Globus pallidus (tissue), 1 donor: ENCODE results near the gene RGS3.
A peak's percentile ranks its signal among the peaks of the same experiment; 100 is the strongest.

Experiments used
- DNase-seq: peaks from one replicate; pipeline ENCODE4 v3.0.0-alpha.2; 2015; ENCODE audit warnings: low spot score

Gene RGS3

DNA sequence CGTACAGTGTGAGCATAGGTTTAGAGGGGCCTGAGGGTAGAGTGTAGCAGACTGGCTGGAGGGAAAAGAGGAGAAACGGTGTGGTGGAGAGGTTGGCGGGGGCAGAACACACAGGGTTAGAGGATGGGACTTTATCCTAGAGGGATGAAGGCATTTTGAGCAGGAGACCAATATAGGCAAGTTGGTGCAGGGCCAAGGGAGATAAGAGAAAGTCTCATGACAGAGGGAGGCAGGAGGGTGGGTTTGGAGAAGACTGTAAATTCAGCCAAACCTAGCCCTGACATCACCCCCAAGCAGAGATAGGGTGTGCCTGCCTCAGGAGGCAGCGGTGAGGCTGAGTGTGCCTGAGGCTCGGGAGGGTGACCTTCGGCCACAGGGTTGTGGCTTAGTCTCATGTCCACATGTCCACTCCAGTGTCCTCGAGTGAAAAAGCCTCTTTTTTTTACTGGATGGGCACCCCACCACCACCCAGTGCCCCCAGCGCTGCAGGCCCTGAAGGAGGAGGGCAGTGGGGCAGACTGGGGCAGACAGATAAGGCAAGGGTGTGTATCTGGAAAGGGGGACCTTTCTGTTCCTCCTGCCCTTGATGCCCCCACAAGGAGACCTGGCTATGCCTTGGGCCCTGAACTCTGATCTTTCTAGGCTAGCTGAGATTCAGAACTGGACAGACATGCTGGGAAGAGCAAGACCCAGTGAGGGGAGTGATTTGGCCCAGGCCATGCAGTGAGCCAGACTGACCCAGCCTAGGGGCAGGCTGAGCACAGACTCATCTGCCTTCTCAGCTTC, 108.7 kb downstream of the RGS3 start:
- DNase-seq: no peak

DNA sequence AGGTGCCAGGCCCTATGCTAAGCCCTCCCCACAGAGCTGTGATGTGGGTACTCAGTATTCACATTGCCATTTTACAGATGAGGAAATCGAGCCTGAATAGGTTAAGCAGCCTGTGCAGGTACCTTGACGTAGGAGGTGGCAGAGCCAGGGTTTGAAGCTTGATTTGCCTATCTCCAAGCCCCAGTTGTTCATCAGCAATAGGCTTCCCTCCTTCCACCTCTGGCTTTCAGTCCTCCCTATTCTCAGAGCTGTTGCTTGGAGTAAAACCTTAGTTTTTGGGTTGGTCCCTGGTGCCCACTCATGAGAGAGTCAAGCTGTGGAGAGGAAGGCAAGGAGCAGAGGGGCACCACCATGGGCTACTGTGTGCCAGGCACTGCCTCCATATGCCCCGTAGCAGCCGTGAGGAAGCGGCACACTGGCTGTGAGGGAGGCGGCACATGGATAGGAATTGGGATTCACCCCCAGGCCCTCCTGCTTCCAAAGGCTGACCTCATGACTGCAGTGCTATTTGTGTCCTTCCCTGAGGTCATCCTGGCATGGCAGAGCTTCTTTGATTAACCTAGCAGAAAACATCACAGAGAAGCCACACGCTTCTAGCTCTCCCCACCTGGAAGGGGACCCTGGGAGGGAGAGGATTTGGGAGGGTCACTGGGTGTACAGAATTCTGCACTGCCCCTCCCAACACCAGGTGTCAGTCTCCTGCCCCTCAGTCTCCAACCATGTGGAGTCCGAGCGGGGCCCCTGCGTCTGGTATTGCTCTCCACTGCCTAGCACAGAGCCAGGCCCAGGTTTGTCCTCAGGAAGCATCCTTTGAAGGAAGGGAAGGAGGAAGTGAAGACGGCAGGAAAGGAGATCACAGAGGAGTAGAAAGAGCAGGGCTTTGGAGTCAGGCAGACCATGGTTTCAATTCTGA, 109.8 kb downstream of the RGS3 start:
- no peak for DNase-seq

DNA sequence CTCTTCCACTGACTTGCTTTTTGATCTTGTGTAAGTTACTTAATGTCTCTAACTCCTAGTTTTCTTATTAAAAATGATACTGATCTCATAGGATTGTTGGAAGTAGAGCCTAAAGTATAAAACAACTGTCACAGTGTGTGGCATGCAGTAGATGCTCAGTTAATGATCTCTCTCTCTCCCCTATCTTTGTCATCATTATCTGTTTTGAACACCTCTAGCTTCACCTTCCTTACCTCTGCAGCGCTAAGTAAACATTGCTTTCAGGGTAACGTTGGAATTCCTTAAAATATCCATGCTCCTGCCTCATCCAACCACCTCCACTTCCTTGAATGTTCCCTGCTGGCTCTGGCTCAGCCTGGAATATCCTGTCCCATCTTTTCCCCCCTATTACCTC, 110.4 kb downstream of the RGS3 start:
- no peak for DNase-seq

DNA sequence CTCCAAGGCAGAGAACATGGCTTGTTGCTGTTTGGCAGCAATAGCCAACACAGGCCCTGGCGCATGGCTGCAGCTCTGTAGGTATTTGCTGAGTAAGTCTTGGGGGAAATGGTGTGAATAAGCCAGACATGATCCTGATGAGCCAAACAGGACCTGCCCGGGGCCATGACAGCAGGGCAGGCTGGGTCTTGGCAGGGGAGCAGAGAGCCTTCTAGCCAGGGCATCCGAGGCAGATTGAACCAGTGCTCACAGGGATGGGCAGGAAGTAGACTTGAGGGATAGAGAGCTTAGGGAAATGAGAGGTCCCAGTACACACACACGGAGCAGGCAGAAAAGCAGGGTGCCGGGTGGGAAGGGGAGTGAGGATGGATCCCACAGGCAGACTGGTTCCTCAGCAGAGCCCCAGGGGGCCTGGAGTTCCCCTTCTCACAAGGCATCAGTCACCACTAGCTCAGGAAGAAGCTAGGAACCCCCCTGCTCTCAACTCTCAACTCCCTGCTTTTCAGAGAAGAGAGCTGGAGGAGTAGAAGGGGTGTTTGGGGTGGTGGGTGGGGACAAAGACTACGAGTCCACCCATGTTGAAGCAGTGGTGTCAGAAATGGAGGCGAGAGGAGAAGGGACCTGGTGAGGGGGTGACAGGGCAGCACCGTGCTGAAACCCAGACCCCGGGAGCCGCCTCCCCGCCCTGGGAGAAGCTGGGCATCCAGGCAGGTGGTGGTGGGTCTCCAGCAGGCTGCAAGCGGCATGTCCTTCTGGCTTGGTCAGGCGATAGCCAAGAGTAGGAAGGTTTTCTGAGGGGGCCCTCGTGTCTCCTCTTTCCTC, 111.1 kb downstream of the RGS3 start:
- DNase-seq: no peak

DNA sequence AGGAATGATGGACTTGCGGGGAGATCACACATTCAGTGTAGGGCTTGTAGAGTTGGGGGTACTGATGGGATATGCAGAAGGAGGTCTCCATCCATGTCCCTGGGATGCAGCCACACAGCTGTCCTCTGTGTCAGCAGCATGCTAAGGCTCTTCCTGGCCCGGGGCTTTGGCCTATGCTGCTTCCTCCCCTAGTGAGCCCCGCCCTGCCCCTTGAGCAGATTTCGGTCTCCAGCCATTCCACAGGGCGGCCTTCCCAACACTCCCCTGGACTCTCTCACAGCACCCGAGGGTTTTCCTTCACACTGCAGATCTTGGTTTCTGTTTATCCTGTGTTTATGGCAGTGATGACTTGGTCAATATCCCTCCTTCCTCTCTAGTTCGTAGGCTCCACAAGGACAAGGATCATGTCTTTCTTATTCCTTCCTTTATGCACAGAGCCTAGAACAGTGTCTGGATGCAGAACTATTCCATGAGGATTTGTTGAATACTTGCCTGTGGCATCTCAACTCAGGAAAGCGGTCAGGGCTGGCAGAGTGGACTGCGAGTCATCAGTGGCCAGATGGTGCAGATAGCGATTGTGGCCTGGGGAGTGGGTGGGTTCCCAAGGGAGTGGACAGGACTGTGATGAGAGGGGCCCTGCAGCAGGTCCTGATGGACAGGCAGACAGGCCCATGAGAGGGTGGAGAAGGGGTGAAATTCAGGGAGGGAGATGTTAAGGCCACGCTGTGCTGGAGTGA, 114.2 kb downstream of the RGS3 start:
- DNase-seq: no peak

DNA sequence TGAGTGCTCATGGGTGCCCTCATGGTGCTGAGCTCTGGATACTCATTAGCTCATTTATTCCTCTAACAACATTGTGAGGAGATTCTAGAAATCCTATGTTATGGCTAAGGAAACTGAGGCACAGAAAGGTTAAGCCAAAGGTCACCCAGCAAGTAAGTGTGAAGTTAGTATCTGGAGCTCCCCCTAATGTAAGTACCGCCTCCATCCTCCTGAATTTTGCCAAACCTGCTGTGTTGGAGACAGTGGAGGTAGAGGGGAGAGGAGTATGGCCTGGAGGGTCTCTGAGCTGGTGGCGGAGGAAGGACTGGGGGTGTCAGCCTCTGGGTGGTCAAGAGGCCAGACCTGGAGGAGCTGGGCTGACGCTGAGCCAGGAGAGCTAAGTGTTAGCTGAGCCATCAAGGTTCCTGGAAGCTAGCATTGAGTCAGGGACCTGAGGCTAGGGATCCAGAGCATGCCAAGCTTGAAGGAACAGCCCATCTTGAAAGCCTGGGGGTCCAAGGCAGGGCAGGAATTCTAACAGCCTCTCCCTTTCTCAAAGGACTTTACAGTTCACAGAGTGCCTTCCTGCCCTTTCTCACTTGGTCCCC, 114.8 kb downstream of the RGS3 start:
- no peak for DNase-seq

DNA sequence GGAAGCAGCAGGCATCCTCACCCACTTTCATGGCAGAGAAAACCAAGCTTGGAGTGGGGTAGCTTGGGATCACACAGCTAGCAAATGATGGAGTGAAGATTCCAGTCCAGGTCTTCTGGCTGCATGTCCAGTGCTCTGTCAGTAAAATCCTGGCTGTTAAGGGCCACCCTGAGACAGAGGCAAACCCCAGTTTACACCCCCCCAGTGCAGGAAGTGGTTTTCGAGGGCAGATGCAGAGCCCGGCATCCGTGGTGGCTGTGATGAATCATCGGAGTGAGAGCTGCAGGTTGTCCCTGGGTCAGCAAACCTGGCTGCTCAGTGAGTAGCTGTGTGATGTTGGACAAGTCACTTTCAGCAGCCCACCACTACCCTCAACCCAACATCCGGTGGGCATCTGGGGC, 115.4 kb downstream of the RGS3 start:
- DNase-seq: no peak

DNA sequence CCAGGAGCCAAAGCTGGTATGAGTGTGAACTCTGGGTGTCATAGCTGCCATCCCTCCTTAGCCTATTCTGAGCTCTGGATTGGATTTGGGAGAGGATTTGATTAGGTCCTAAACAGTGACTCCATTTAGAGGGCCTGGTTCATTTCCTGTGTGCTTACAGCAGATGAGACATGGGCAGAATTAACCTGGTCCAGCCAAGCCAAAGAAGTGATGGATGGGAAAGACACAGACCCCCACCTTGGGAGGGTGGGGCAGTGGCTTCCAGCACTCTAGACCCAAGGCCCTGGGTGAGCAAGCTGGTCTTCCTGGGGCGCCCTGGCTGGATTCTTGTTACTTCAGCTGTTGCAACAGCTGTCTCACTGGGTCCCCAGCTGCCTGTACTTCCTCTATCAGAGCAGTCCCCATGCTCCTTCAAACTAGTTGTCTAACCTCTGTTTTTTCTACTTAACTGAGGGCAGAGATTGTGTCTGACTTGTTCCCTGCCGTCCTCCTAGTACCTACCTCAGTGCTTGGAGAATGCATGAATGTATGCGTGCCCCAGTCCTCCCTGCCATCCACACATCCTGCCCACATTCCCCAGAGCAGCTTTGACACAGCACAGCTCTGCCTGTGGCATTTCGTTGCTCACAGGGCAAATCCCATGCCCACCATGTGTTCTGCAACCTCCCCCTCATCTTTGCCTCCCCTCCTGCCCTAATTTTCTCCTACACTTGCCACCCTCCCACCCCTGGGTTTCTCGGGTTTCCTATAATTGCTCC, 115.9 kb downstream of the RGS3 start:
- DNase-seq: peak; percentile 51

DNA sequence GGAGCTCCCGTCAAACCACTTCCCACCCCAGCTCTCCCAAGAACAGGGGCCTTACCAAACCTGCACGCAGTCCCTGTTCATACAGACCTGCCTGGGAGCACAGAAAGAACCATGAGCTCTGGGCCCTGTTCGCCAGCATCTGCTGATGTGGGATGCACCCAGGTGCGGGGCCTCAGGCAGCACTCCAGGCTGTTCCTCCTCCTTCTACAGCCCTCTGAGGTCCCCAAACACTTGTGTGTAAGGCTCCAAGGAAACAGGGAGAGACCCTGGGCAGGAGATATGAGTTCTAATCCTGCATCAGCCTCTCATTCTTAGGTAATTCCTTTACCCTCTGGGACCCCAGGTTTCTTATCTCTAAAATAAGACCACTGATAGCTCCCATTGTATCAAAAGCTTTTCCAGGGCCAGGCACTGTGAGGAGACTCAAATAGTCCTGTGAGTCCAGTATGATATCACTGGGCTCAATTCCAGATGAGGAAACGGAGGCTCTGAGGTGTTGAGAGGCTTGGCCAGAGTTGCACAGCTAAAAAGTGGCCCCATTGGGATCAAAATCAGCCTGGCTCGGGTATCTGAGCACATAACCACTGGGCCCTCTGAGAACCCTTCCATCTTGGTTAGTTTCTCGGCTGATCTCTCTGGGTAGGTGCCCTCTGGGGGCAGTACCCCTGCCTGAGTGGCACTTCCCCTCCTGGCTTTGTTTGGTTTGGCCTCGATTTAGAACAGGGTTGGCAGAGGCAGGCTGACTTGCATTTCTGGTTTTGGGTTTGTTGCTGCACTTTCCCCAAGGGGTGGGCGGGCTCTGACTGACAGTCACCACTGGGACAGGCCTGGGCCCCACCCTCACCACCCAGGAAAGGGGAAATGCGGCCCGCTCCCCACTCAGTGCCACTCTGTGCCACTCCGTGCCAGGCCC, 116.8 kb downstream of the RGS3 start:
- DNase-seq: peak; percentile 75

DNA sequence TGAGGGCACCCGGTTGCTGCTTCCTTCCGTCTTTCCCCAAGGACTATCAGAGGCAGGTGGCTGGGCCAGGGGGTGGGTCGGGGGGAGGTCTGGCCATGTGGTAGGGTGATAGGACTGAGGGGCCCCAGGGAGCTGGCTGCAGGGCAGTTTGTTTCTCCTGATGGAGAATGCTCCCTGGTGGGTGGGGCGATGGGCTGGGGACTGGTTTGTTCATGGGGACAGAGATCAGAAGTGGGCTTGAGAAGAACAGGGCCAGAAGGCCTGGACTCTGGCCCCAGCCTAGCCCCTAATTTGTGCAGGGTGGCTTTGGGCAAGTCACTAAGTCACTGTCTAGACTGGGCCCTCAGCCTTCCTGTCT, 117.4 kb downstream of the RGS3 start:
- DNase-seq: no peak

DNA sequence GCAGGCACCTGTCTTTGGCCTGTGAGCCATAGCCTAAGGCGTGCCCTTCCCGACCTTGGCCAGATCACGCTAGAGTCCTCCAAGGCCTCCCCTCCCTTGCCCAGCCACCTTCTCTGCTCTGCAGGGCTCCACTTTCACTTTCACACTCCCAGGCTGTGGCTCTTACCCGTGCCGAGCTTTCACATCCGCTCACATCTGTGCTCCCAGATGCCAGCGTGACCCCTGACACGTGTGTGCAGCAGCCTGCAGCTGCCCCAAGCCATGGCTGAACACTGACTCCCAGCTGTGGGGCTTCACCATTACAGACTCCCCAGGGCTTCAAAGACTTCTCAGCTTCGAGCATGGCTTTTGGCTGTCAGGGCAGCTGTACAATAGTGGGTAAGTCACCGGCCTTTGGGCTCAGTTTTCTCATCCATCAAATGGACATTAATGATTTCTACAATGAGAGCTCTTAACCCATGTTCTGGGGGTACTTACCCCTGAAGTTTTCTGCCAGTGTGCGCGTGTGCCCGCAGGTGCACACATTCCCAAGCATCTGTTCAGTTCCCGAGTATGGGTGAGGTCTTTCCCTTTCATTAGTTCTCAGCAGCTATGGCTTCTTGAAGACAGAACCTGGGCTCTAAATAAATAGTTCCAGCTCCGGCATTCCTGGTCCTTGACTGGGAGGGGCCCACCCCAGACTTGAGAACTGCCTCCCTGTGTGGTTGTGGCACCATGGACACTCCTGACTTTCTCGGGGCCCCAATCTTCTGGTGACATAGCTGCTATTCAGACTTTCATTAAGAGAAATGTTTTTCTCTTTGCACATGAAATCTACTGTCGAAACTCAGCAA, 118.6 kb downstream of the RGS3 start:
- peak; percentile 89 for DNase-seq

DNA sequence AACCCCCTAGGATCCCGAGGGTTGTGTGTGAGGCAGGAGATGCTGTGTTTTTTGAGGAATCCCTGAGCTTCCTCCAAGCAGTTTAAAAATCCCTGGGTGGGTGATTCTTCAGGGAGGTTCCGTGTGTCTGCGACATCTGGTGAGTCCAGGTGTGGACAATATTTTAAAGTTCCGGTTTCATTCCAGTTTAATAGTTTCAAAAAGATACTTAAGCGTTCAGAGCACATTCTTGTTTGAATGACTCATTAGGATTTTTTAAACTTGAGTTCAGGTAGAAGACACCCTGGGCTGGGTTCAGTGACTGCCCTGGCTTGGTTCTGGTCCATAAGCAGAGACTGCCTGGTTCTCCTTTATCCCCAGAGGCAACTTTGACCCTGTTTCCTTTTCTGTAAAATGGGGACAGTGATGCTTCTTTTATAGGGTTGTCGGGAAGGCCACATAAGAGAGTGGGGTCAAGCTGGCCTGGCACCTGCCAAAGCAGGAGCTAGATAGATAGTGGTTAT, 119.2 kb downstream of the RGS3 start:
- no peak for DNase-seq

DNA sequence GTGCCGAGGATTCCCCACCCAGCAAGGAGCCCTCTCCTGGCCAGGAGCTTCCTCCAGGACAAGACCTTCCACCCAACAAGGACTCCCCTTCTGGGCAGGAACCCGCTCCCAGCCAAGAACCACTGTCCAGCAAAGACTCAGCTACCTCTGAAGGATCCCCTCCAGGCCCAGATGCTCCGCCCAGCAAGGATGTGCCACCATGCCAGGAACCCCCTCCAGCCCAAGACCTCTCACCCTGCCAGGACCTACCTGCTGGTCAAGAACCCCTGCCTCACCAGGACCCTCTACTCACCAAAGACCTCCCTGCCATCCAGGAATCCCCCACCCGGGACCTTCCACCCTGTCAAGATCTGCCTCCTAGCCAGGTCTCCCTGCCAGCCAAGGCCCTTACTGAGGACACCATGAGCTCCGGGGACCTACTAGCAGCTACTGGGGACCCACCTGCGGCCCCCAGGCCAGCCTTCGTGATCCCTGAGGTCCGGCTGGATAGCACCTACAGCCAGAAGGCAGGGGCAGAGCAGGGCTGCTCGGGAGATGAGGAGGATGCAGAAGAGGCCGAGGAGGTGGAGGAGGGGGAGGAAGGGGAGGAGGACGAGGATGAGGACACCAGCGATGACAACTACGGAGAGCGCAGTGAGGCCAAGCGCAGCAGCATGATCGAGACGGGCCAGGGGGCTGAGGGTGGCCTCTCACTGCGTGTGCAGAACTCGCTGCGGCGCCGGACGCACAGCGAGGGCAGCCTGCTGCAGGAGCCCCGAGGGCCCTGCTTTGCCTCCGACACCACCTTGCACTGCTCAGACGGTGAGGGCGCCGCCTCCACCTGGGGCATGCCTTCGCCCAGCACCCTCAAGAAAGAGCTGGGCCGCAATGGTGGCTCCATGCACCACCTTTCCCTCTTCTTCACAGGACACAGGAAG, 120.2 kb downstream of the RGS3 start:
- no peak for DNase-seq

DNA sequence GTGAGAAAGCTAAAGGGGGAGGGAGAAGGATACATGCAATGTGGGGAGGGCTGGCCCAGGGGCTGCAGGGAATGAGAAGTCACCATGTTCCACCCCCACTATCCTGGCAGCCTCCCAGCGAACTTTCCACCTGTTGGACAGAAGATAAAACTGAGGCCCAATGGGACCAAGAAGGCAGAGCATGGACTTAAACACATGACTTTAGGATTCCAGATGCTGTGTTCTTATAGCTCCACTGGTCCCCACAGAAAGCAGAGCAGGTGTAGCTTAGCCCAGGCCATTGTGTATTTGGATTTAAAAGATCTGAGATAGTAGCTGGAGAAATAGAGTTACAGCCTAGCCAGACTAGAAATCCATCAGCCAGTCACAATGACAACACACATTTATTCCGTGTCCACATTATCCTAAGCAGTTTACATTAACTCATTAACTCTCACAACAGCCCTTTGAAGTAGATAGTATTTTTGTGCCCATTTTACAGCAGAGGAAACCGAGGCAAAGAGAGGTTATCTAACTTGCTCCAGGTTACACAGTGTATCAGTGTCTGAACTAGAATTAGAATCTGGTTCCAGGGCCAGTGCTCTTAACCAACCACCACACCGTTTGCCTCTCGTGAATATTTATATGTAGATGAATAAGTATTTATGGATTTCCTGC, 121.0 kb downstream of the RGS3 start:
- DNase-seq: no peak

DNA sequence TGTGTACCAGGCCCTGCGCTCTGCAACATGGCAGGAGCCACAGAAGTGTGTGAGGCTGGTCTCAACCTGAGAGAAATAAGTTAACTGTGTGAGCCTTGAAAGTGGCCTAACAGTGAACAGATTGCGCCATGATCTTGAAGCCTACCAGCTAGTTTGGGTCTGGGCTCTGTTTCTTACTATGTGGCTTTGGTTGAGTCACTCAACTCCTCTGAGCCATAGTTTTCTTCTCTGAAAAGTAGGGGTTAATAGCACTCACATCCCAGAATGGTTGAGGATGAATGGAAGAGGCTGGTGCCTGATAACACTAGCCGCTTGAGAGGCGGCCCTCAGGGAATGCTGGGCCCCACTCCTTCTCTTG, 121.5 kb downstream of the RGS3 start:
- no peak for DNase-seq

DNA sequence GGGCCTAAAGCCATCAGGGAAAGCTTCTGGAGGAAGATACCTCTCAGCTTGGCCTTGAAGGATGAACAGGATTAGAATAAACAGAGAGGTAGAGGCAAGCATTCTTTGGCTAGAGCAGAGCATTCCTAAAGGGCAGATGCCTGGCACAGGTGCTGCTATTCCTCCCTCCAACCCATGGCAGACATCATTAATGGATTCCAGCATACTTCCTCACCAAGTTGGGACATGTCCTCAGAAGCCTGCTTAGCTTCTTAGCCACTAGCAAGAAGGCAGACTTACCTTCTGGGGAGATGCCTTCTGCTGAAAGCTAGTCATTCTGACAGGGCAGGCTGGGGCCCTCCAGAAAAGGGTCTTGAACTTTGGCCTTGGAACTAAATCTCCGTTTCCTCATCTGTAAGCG, 122.0 kb downstream of the RGS3 start:
- DNase-seq: no peak

DNA sequence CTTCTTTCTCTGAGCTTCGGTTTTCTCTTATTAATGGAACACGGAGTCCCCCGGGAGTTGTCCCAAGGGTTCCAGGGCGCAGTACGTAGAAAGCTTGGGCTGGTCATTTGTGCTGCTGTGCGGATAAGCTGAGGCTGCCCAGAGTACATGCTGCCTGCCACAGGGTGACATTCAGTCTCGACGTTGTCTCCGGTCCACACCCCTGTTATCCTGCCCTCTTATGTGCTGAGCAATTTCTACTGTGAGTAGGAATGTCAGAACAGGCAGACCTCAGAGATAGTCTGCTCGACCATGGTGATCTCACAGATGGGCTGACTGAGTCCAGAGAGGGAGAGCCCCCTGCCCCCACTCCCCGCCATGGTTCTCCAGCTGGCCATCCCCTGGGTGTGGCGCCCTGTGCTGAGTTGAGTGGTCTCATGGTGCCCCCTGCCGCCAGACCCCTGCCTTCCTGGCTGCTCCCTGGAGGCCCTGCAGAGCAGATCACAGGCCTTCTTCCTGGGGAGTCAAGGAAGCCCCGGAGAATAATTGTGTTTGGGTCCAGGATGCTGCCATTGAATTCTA, 124.0 kb downstream of the RGS3 start:
- DNase-seq: peak; percentile 28
